Measurements from ENCODE around the gene STOML3. TPM values are rescaled to one million over a fixed set of nuclear protein-coding genes. Genes with fewer than 3 reads are reported as not detected.

STOML3 gene
- total RNA-seq, 1 donor from 2014 or later = not detected

DNA sequence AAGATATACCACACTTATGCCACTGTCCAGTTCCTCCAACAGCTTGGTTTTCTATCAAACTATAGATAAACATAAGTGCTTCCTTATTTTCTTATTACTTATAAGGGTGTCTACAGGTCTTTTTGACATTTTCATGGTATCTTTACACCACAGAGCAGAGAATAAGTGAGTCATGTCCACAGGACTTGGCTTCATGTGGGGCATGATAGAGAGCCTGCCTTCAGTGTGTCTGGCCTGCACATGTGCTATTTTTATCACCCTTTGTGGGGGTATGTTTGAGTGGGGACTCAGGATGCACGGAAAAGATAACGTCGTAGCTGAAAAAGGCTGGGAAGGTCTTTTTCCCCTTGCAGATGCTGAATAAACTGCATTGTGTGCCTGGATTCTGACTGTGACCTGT is 8.1 kb upstream of the STOML3 start:
- no peak for ATAC-seq
- intact Hi-C loops (cut with DNase I) = no loop called here
- DNase-seq (ENCODE audit: low spot score) = no peak

DNA sequence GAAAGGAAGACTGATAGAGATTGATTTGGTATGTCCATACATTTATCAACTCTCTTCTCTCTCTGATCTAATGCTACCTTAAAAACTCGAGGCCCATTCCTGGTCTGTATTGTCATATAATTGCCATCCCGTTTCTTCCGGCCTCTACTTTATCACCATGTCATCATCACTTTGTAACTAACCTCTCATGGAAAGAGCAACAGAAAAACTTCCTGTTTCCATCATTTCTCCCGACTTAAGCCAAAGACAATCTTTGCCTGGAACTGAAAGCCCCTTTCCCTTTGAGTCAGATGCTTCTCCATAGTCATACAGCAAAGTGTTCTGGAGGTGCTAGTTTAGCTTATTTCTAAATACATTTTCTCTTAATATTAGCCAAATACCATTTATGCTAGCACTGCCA is 2.8 kb upstream of the STOML3 start:
- intact Hi-C loops (cut with DNase I) = no loop called here
- DNase-seq (ENCODE audit: low spot score) = no peak
- ATAC-seq = no peak

DNA sequence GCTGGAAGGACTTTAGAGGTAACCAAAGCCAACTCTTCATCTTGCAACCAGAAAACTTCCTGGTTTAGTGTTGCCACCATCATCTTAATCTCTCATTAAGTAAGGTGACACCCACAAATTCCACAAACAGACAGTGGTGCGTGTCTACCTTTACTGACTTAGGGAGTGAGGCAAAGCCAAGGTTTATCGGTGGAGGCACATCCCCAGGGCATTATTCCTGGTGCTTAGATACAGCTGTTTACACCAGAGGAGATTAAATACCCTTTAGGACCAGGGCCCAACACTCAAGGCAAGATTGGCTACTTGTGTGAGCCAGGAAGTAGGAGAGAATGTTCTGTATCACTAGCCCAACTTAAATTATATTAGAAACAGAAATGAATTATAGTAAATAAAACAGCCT is 9.5 kb downstream of the STOML3 start:
- DNase-seq (ENCODE audit: low spot score) (no peak), ATAC-seq (no peak)
- intact Hi-C loops (cut with DNase I) = no loop called here

DNA sequence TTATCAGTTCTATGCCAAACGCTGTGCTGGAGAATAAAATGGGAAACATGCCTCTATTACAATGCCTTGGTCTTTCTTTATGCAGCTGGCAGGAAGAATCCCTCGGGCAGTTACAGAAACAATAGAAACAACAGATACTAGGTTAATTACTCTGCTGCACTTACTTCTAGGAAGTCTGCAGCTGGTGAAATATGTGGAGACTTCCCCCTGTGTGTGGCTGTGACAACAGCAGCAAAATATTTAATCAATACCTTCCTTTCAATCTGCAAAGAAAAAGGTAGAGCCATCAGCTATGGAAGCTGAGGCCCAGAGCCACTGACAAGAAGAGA is 9.9 kb downstream of the STOML3 start:
- intact Hi-C loops (cut with DNase I) = no loop called here
- no peak for DNase-seq (ENCODE audit: low spot score)
- peak; percentile 38 for ATAC-seq

DNA sequence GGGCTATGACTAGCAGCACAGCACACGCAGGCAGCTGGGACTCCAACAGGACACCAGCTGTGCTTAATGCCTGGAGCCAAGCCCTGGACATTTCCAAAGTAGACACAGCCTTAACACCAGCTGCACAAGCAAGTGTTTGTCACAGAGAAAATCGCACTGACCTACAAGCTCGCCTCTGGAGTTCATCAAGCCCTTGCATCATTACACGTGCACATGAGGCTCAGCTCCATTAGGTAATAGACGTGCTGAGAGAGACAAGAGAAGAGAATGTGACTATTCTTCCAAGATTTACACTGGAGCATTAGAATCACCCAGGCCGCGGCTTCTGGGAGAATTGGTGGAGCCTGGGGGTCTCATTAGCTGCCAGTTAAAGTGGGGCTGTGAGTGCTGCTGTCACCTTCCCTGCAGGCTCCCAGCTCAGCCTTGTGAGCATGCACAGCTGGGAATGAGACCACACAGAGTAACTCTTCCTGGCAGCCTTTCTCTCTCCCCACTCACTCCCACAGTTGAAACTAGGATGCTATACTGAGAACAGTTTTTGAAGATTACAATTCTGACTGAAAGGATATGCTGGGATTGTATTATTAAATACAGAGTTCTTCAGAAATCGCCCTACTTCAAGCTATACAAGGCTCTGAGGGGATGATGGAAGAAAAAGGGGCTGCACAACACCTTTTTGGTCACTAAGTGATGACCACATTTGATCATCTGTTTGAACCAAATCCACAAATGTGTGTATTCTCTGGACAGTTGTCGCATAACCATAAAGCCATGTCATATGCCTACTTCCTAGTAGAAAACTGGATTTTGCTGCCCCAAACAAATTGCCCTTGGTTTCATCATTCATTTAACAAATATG is 10.5 kb downstream of the STOML3 start:
- no peak for DNase-seq (ENCODE audit: low spot score)
- intact Hi-C loops (cut with DNase I) = no loop called here
- peak; percentile 98 for ATAC-seq

DNA sequence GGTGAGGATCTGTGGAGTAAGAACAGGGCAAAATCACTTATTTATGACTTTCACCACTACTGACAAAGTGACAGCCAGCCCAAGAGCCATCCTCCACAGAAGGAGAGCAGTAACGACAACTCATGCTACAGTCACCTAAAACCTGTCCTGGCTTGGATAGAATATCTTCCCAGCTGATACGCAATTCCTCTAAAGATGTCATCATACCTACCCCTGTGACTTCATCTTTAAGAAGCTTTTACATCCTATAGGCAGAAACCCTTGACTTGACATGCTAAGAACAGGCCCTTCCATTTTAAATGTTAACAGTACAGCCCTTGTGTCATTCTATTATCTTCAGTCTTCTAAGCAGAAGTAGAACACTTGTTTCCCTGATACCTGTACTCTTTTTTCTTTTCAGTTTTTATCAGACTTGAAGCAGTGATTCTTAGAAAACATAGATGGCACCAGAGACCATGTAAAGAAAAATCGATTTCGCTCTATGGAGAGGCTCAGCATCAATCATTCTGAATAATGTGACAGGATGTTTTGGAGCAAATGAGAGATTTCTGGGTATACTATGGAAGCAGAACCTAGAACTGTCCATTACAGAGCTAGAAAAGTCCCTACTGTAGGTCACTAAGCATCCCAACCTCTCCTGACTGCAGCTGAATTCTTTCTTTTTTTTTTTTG is 20.1 kb downstream of the STOML3 start:
- intact Hi-C loops (cut with DNase I) = no loop called here
- ATAC-seq (no peak), DNase-seq (ENCODE audit: low spot score) (no peak)

DNA sequence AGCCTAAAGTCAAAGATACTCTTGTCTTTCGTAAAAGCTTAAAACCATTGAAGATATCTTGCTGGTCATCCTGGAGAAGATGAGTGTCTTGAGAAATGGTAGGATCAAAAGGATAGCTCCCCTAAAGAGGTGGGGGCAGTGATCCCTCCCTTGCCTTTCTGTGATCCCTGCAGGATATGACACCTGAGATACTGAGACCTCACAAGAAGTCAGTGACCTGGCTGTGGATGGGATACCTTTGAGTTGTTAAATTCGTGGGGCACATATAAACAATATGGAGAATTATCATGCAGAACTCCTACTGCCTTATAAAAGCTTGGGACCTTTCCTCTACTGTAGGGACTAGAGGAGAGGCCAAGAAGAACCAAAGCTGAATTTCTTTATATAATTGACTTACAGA is 21.4 kb downstream of the STOML3 start:
- no peak for DNase-seq (ENCODE audit: low spot score)
- ATAC-seq = no peak

DNA sequence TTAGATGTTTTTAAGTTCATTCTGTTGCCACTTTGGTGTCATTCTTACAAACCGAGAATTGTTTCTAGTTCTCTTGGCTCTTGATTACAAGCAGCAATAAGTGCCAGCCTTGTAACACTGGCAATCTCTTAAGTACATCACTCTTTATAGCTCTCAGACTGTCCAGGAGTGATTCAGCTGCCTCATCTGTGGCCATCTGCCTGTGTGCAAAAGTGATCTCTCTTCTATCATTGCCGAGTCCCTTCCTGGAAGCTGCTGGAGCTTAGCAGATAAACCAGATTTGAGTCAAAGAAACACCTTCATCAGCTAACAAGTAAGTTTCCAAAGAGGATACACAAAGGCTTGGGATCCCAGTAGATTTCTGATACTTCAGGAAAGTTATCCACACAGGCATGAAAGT is 23.2 kb downstream of the STOML3 start:
- intact Hi-C loops (cut with DNase I) = no loop called here
- no peak for ATAC-seq

More for the DNA sequence above, 21.4 kb downstream of the STOML3 start:
- intact Hi-C loops (cut with DNase I) = no loop called here

DNA sequence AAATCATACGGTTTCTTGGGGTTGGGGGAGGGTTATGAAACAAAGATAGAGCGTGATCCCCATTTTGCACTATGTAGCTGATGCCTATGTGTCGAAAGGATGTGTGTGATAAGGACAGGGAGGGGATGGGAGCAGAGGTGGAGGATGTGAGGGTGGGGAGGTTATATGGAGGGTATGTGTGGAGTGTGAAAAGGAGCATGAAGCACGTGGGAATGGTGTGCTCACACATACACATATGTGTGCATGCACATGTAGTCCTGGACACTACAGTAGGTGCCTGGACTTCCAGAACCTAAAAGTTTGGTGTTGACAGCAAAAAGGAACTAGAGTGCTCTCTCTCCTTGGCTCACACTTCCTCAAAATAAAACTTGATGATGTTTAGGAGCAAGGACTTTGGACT is 25.4 kb downstream of the STOML3 start:
- intact Hi-C loops (cut with DNase I) = no loop called here
- DNase-seq (ENCODE audit: low spot score) (no peak), ATAC-seq (no peak)

More for the DNA sequence above, 23.2 kb downstream of the STOML3 start:
- no peak for DNase-seq (ENCODE audit: low spot score)

DNA sequence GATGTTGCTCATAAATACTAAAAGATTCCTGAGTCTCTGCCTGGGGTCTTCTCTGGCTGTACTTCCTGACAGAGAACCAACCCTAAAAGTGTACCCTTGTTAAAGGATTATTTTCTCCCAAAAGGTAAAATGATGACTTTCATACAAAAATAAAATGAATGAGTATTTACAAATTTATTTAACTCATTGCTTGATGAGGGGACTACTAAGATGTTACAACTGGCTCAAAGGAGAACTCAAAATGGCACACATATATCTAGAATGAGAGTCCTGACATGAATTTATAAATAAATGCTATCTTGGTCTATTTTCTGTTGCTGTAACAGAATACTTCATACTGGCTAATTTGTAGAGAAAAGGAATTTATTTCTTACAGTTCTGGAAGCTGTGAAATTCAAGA is 30.5 kb downstream of the STOML3 start:
- ATAC-seq = no peak
- intact Hi-C loops (cut with DNase I) = no loop called here
- no peak for DNase-seq (ENCODE audit: low spot score)

DNA sequence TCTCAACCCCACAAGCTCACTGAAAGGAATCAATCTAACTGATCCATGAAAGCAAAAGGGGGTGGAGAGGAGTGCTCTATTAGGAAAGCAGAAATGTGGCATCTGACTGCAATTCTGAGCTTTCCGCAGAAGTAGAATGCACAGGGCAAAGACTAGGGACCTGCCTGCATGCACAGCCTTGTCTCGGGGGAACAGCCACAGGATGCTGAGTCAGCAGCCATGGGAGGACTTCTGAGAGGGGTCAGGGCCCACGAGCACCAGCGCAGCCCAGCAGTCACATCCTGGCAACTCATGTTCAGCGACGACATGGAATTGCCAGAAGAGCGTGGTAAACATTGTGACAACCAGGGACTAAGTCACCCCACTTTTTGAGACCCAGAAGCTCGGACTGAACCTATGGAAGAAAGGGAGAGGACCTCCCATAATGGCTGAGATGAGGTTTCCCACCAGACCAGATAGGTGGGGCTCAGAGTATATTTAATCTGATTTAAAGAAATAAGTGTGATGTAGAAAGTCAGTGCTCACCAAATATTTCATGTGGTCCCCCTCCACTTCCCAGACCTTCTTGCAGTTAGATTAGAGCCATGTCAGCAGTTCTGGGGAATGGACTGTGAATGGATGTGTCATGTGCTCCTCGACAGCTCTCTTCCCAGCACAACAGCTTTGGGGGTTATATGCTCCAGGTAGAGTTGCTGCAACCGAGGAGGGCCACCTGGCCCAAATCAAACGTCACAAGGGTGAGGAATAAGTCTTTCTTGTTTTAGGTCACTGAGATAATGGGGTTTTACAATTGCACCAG is 32.6 kb downstream of the STOML3 start:
- intact Hi-C loops (cut with DNase I) = no loop called here
- ATAC-seq (no peak), DNase-seq (ENCODE audit: low spot score) (no peak)

DNA sequence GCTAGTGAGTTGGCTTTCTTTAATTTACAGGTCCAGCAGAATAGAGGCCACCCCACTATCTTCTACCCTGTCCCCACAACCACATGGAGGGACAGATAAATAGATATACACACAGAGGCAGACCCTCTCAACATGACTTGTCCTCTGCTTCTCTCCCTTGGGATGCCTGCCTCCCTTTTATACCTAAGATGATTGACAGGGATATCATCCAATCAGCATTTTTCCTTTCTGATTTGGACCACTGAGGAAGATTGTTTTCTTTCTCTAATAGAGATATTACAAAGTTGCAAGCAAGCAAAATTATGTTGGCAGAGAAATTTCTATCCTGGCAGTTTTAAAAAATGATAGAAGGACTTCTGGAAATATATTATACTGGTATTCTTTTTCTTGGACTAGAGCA is 35.8 kb downstream of the STOML3 start:
- DNase-seq (ENCODE audit: low spot score) (no peak), ATAC-seq (no peak)
- intact Hi-C loops (cut with DNase I) = no loop called here

DNA sequence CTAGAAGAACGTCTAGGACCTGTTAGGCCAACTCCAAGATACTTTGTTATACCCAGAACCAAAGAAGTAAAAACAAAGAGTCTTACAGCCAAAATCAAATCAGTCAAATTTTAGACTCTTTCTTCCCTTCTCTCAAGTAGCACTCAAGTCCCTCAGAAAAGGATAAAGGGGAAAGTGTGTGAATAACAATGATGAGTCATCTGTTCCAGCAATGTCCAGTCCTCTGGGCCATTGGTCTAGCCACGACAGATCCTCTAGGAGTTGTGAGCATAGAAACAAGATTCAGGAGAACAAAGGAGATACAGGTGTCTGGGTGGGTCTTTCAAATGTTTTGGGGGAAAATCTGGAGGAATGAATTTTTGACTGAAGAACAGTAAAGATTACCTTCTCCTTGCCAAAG is 36.3 kb downstream of the STOML3 start:
- ATAC-seq (no peak), DNase-seq (ENCODE audit: low spot score) (no peak)
- intact Hi-C loops (cut with DNase I) = no loop called here

DNA sequence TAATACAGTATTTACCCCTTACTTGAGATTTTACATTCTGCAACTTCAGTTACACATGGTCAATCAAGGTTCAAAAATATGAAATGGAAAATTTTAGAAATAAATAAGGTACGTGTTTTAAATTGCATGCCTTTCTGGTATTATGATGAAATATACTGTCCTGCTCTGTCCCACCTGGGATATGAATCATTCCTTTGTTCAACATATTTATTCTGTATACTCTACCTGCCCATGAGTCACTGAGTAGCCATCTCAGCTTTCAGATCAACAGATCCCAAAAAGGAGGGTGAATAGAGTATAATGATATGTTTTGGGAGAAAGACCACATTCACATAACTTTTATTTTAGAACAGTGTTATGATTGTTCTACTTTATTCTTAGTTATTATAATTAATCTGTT is 37.8 kb downstream of the STOML3 start:
- DNase-seq (ENCODE audit: low spot score) (no peak), ATAC-seq (no peak)
- intact Hi-C loops (cut with DNase I) = no loop called here

DNA sequence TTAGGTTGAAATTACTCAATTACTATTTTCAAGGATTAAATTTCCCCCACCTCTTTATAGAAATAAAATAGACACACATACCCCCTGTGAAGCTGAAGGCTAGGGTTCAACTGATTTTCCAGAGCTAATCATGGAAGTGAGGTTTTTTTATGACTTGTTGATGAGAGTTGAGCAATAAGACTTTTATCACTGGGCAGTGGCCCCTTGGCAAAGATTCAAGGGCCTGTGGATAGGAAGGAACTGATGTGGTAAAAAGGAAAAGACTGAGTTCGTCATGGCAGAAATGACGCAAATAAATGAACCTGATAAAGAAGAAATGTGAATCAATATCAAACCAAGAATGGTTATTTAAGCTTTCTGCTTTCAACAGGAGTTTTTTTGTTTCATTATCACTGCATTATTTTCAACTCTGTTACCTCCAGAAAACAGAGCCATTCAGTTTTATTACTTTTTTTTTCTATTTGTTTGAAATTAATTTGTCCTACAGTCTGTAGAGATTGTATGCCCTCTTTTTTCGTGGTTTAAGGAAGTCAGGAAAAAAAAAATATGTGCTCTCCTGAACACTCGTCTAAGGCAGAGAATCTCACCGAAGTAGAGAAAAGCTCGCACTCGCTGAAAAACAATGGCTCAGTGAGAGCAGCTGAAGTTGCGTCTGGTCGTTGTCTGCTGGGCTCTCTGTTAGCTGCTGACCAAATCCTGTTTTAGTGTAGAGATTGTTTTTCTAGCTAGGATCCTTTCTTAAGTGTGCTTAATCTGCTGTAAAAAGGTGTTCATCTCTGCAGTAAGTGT is 38.9 kb downstream of the STOML3 start:
- ATAC-seq = no peak
- no peak for DNase-seq (ENCODE audit: low spot score)
- intact Hi-C loops (cut with DNase I) = no loop called here

DNA sequence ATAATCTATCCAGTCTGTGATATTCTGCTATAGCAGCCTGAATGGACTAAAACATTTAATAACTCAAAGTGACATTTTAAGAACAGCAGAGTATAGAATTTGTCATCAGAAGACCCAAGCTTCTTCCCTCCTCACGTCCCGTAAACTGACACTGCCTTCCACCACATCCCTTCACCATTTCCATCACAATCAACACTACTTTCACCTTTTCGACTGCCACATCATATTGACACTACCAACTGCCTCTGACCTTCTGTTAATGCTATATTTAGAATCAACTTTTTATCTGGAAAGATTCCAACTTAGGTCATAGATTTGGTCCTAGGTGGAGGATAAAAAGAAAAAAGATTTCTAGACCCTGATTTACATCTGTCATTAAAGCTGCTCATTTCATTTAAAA is 39.6 kb downstream of the STOML3 start:
- ATAC-seq (no peak), DNase-seq (ENCODE audit: low spot score) (no peak)
- intact Hi-C loops (cut with DNase I) = no loop called here

DNA sequence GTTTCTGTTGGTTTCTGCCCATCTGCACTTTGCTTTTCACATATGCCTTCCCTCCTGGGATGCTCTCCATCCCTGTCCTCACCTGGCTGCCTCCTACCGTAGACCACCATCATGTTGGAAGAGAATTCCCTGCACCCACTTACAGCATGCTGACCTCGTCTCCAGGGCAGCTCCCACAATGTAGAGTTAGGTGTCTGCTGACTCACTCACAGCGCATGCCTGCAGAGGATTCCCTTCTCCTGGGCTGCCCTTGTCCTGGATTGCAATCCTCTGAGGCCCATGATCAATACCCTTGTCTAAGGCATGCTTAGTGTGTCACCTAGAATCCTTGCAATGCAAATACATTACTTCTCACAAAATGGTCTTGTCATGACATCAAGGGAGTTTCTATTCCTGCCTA is 43.6 kb downstream of the STOML3 start:
- ATAC-seq (no peak), DNase-seq (ENCODE audit: low spot score) (no peak)
- intact Hi-C loops (cut with DNase I) = no loop called here

DNA sequence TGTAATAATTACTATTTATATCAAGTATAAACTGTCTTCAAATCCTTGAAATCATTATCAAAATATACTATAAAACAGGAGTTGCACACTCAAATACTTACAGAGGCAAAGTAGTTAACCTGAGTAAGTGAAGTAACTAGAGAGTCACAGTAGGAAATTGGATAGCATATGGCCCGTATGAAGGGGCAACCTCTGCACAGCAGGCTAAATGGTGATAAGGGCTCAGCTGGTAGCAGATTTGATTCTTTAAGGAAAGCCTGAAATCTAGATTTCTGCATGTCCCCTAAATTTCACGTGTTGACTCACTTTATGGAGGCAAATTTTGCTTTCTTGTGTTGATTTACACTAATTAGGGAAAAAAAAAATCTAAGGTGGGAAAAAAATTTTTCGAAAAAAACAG is 46.4 kb downstream of the STOML3 start:
- intact Hi-C loops (cut with DNase I) = no loop called here
- DNase-seq (ENCODE audit: low spot score) (no peak), ATAC-seq (no peak)

DNA sequence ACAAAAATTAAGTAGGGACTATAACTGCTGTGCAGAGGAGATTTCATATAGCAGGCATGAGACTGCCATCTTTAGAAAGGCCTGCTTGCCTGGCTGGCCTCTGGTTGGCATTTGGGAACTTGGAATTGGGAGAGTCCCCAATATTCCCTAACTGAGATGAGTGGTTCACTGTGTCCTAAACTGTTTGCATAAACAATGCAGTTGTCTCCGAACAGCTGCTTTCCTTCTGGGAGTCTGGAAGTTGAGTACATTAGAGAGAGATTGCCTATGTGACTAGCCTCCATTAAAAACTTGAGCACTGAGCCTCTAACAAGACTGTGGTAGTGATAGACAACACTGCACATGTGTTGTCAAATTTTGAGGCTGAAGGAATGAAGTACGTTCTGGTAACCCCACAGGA is 47.4 kb downstream of the STOML3 start:
- intact Hi-C loops (cut with DNase I) = no loop called here
- ATAC-seq = no peak
- no peak for DNase-seq (ENCODE audit: low spot score)

Data from sciatic nerve (tissue), 2 donors.